ENCODE results near the gene STK32B.
"Not testable (repeated sequence)": the region's sequence is repeated elsewhere in the genome, so short reads cannot be mapped to it uniquely, and the experiment has no call there.

Gene STK32B

DNA sequence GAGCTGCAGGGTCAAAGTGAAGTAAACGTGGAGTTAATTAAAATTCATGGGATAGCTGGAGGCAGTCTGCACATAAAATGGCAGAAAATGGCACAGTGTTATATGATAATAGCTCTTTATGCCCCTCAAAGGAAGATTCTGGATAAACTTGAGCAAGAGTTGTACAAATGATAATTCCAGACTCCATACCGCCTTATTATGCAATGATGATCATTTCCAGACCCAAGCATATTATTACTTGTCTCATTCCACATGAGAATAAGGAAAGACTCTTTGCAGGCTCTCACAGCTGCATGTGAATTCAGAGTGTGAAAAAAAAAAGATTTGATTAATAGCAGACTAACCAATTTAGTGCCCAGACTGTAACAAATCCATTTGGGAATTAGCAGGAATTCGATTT lies 105.4 kb downstream of the STK32B start:
- in situ Hi-C loops (cut with MboI; ENCODE audit: low sequenced_read_pairs) = no loop called here

- in situ Hi-C loops (cut with MboI; ENCODE audit: low sequenced_read_pairs) = no loop called here
Measured at GRCh38 chr4:5157791-5158770, 106.8 kb downstream of the STK32B start.

GRCh38 chr4:5158825-5159224 lies 107.5 kb downstream of the STK32B start:
- in situ Hi-C loops (cut with MboI; ENCODE audit: low sequenced_read_pairs) = no loop called here

DNA sequence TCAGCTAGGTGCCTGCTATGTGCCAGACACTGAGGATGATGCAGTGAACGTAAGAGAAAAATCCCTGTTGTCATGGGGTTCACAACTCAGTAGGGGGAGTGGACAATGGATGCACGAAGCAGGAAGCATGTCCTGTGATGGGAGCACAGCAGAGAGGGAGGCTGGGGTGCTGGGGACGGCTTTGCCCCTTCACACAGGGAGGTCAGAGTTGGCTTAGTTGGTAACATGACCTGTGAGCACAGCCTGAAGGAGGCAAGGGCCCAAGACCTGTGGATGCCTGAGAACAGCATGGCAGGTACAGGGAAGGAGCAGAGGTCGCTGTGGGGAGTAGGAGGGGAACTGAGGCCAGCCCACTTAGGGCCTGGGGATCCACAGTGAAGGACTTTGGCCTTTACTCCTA lies 109.4 kb downstream of the STK32B start:
- in situ Hi-C loops (cut with MboI; ENCODE audit: low sequenced_read_pairs) = no loop called here

- in situ Hi-C loops (cut with MboI; ENCODE audit: low sequenced_read_pairs) = no loop called here
Measured at GRCh38 chr4:5162909-5163508, 111.7 kb downstream of the STK32B start.

DNA sequence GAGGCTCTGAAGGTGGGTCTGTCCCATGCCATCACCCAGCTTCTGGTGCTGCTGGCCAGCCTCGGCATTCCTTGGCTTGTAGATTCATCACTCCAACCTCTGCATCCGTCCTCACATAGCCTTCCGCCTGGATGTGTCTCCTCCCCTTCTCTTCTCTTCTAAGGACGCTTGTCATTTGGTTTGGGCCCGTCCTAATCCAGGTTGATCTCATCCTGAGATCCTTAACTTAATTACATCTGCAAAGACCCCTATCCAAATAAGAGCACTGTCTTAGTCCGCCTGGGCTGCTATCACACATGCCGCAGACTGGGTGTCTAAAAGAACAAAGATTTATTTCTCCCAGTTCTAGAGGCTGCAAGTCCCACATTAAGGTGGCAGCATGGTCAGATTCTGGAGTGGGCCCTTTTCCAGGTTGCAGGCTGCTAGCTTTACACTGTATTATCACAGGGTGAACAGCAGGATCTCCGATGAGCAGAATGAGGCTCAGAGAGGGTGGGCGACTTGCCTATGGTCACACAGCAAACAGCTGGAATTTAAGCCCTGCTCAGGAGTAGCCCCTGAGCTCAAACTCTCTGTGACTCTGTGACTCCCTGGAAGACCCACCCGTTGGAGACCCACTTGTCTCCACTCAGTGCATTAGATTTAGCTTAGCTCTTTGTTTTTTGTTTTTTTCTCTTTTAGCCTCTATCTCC lies 113.1 kb downstream of the STK32B start:
- in situ Hi-C loops (cut with MboI; ENCODE audit: low sequenced_read_pairs) = no loop called here

GRCh38 chr4:5165420-5166369 lies 114.4 kb downstream of the STK32B start:
- in situ Hi-C loops (cut with MboI; ENCODE audit: low sequenced_read_pairs) = no loop called here

DNA sequence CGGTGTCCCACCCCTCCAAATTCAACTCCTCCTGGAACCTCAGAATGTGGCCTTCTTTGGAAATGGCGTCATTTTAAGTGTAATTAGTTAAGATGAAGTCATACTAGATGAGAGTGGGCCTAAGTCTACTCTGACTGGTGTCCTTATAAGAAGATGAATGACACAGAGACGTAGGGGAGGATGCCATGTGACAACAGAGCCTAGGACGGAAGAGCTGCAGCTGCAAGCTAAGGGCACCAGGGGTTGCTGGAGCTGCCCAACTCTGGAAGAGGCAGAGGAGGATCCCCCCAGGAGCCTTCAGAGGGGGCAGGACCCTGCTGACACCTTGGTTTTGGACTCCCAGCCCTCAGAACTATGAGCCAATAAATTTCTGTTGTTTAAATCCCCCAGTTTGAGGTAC lies 115.1 kb downstream of the STK32B start:
- in situ Hi-C loops (cut with MboI; ENCODE audit: low sequenced_read_pairs) = no loop called here

DNA sequence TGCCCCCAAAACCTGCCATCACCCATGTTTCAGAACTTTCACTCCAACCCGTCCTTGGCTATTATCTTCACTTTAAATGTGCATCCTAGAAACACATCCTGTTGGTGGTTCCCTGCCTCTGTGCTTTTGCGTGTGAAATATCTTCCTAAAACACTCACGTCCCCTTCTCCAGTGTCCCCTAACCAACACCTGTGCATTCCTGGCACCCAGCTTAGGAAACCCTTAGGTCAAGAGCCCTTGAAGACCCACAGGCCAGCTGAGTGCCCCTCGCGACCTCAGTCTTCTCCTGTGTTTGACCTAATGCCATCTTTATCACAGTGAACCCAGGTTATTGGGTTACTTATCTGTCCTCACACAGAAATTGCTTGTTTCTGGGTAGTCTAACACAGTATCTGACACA lies 117.6 kb downstream of the STK32B start:
- in situ Hi-C loops (cut with MboI; ENCODE audit: low sequenced_read_pairs) = no loop called here

DNA sequence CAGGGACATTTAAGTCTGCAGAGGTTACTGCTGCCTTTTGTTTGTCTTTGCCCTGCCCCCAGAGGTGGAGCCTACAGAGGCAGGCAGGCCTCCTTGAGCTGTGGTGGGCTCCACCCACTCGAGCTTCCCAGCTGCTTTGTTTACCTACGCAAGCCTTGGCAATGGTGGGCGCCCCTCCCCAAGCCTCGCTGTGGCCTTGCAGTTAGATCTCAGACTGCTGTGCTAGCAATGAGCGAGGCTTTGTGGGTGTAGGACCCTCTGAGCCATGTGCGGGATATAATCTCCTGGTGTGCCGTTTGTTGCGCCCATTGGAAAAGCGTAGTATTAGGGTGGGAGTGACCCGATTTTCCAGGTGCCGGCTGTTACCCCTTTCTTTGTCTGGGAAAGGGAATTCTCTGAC lies 124.6 kb downstream of the STK32B start:
- in situ Hi-C loops (cut with MboI; ENCODE audit: low sequenced_read_pairs) = not testable (repeated sequence)

- in situ Hi-C loops (cut with MboI; ENCODE audit: low sequenced_read_pairs) = no loop called here
Measured at GRCh38 chr4:5184606-5185005, 133.3 kb downstream of the STK32B start.

DNA sequence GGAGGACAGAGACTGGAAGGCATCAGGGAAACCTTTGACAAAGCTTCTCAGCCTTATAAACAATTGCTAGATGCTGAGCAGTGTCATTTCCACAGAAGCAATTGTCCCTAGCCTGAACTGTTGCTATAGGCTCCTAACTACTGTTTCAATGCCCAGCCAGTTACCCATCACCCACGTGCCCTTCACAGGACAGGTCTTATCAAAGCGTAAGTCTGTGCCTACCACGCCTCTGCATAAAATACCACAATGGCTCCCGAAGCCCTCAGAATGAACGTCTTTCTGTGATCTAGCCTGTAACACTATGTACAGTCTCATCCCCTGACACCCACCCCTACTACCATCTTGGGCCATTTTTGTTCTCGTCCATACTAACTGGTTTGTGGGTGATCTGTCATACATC lies 134.3 kb downstream of the STK32B start:
- in situ Hi-C loops (cut with MboI; ENCODE audit: low sequenced_read_pairs) = no loop called here

GRCh38 chr4:5186271-5187064 lies 135.2 kb downstream of the STK32B start:
- in situ Hi-C loops (cut with MboI; ENCODE audit: low sequenced_read_pairs) = no loop called here

DNA sequence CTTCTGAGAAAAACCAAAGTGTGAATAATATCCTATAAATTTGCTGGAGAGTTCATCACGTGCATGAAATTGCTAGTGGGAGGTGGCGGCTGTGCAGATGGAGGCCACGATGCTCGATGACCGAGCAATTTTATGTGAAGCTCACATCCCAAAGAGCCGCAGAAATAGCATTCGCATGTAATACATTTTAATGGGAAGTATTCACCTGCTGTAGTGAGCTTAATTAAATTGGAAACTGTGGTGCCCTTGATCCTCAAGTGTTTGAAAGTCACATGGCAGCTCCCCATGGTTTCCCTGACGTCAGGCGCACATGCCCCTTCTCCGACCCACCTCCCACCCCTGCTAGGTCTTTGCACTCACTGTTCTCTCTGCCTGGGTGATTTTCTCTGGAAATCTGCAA lies 136.8 kb downstream of the STK32B start:
- in situ Hi-C loops (cut with MboI; ENCODE audit: low sequenced_read_pairs) = no loop called here

DNA sequence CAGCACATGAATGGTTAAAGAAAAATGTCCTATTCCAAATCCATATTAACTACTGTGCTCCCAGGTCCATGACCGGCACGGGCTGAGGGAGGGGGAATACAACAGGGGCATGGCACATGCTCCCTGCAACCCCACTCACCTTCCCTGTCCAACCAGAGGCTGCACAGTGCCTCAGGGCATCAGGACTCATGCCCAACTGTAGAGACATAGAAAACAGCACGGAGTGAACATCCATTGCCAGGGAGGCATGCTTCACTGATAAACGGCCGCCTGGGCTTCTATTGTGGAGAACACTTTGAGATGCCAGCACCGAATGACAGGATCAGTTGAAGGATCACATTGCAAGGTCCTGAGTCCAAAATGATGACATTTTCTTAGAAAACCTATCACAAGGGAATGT lies 140.6 kb downstream of the STK32B start:
- in situ Hi-C loops (cut with MboI; ENCODE audit: low sequenced_read_pairs) = no loop called here

DNA sequence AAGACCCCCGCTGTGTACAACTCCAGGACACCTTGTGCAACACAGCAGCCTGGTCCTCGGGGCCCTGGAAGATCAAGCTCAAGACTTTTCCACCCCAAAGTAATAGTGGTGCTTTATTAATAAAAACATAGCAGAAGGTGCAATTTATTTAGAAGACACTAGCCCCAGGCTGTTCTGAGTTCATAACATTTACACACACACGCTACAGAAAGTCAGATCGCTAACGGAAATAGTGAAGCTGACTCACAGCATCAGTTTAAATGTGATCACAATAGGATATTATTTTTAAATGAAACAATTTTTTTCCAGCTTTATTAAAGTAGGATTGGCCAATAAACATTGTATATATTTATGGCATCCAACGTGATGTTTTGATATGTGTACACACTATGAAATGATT lies 141.0 kb downstream of the STK32B start:
- in situ Hi-C loops (cut with MboI; ENCODE audit: low sequenced_read_pairs) = no loop called here

- in situ Hi-C loops (cut with MboI; ENCODE audit: low sequenced_read_pairs) = no loop called here
Measured at GRCh38 chr4:5192678-5193077, 141.4 kb downstream of the STK32B start.

DNA sequence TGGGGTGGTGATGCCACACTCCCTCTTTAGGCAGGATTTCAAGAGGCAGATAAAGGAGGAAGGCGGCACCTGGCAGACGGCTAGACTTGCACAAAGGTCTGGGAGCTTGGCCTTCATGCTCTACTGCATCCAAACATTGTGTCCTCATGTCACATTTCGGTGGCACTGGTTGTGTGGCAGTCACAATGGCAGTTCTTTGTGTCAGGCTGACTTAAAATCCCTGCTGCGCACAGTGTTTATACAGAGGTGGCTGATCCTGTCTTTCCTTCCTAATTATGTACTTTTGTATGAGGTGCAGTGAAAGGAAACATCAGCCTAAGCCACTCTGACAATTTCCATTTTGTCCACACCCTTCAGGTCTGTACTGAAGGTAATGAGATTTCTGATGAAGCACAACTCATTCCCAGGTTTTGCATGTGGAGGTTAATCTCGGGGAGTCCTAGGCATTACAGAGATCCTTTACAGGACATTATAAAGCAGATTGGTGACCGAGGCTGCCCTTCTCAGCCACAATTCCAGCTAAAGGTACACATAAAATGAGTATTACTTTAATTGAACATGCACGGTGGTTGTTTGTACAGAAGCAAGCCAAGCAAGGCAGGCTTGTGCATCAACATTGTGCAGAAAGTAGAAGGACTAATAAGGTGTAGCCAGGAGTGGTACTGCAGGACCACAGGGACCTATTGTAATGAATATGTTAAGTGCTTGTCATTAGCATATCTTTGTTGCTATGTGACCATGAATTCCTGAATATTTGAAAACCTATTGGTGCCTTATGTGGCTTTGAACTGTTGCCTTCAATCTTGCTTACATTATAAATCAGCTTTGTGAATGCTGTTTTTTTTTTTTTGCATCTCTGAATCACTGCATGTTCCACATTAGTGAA lies 147.6 kb downstream of the STK32B start:
- in situ Hi-C loops (cut with MboI; ENCODE audit: low sequenced_read_pairs) = no loop called here

DNA sequence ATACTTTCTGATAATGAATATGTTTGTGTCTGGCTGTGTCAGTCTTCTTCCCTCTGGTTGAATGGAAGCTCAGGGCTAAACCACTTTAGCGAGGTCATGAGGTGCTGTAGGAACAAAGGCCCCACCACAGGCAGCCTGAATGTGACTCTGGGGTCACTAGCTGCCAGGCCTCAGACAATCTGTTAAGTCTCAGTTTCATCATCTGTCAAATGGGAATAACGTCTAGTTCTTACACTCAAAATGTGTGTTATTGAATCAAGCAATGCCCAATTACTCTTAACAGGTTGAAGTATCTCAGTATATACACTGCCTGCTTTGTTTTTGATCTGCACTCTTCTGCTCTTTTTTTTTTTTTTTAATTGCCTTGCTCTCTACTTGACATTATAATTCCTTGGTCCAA lies 148.6 kb downstream of the STK32B start:
- in situ Hi-C loops (cut with MboI; ENCODE audit: low sequenced_read_pairs) = no loop called here
